Dendritic cell treated with granulocyte-macrophage colony-stimulating factor and Interleukin-4, amounts not matched to agents 40 ng/mL and 50 ng/mL, for 4 days (primary cell): ENCODE results near the gene IFI27L2.

ENCODE experiments used
- H3K27ac Mint-ChIP-seq: one replicate; pipeline ENCODE4 v1.8.0; 2022; ENCODE audit warnings: mild to moderate bottlenecking, mixed read lengths
- H3K27me3 Mint-ChIP-seq: one replicate; pipeline ENCODE4 v1.8.0; 2022; ENCODE audit warnings: mild to moderate bottlenecking, mixed read lengths
- H3K36me3 Mint-ChIP-seq: one replicate; pipeline ENCODE4 v1.8.0; 2022; ENCODE audit warnings: low read depth, mixed read lengths
- H3K4me1 Mint-ChIP-seq: one replicate; pipeline ENCODE4 v1.8.0; 2022; ENCODE audit warnings: low read depth, mixed read lengths
- H3K4me3 Mint-ChIP-seq: one replicate; pipeline ENCODE4 v1.8.0; 2022; ENCODE audit warnings: mild to moderate bottlenecking, moderate library complexity, mixed read lengths
- H3K9me3 Mint-ChIP-seq: one replicate; pipeline ENCODE4 v1.8.0; 2022; ENCODE audit warnings: mixed read lengths
- intact Hi-C: fragments of 100-400 bp; cut with micrococcal nuclease; formaldehyde crosslinking; loops from one replicate; pipeline ENCODE4 v1.15.0; 2022

Gene IFI27L2

DNA sequence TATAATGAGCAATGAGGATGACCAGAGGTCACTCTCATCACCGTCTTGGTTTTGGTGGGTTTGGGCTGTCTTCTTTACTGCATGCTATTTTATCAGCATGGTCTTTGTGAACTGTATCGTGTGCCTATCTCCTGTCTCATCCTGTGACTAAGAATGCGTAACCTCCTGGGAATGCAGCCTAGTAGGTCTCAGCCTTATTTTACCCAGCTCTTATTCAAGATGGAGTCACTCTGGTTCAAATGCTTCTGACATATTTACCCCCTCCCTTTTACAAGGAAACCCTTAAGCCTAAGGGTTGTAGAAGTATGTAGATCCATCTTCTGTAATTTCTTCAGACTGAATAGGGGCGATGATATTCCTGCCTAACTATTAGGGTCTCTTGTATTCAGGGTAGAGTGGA lies 39.9 kb downstream of the IFI27L2 start:
- intact Hi-C loops = no loop called here
- no peaks in the 10 kb centered on the region for H3K27me3 Mint-ChIP-seq

DNA sequence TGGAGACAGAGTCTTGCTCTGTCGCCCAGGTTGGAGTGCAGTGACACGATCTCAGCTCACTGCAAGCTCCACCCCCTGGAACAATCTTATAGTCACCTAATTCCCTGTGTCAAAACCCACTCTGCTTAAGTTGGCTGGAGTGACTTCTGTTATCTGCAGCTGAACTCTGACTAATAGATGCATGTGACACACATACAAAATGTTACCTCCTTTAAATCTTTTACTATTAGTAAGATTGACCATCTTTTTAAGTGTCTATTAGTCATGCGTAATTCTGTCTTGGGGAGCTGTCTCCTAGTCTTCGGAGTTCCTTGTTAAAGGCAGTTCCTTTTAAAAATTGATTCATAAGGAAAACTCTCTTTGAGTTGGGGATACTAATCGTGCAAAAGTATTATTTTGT lies 40.9 kb downstream of the IFI27L2 start:
- Mint-ChIP-seq H3K27me3 (no peaks in the 10 kb centered on the region), H3K9me3 (no peaks in the 10 kb centered on the region), H3K4me1 (no peaks in the 10 kb centered on the region), H3K36me3 (no peaks in the 10 kb centered on the region), H3K27ac (no peak overlapping the region), H3K4me3 (no peak overlapping the region)
- intact Hi-C loops = no loop called here

More for the DNA sequence above, 39.9 kb downstream of the IFI27L2 start:
- H3K4me1 Mint-ChIP-seq = no peaks in the 10 kb centered on the region
- H3K36me3 Mint-ChIP-seq = no peaks in the 10 kb centered on the region
- H3K27ac Mint-ChIP-seq = no peak overlapping the region
- no peak overlapping the region for H3K4me3 Mint-ChIP-seq
- no peaks in the 10 kb centered on the region for H3K9me3 Mint-ChIP-seq

DNA sequence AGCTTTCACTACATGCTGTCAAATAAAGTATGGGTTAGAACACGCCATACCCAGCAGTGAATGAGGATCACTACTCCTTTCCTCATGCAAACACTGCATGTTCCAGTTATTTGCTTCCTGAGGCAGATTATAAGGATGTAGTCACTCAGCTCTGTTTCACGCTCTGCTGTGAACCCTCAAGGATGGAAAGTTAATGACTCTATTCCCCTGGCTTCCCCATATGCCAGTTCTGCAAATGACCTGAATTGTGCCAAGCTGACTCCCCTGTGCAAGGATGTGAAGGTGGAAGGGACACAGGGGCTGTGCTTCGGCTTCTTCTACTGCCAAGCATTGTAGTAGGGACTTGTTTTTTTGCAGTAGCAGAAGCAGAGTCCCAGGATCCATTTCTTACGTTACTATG lies 41.5 kb downstream of the IFI27L2 start:
- H3K27ac Mint-ChIP-seq = no peak overlapping the region
- intact Hi-C loops = no loop called here
- no peaks in the 10 kb centered on the region for H3K9me3 Mint-ChIP-seq
- H3K4me1 Mint-ChIP-seq = no peaks in the 10 kb centered on the region
- H3K27me3 Mint-ChIP-seq = no peaks in the 10 kb centered on the region
- no peaks in the 10 kb centered on the region for H3K36me3 Mint-ChIP-seq
- no peak overlapping the region for H3K4me3 Mint-ChIP-seq

DNA sequence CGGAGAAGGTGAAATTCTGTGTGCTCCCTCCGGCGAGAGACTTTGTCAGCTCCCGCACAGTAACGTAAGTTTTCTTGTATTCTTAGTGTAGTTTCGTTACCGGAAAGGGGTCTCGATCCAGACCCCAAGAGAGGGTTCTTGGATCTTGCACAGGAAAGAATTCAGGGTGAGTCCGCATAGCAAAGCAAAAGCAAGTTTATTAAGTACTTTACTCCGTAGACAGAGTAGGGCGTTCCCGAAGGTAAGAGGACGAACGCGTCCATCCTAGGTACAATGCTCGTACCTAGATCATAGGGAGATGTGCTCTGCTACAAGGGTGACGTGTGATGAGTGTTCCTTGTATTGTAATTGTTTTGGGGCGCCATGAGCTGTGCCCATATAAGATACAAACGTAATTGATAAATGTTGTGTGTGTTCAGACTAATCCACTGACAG lies 48.0 kb downstream of the IFI27L2 start:
- Mint-ChIP-seq H3K27me3 (no peaks in the 10 kb centered on the region), H3K4me3 (peak overlapping the region; percentile 94), H3K36me3 (peaks cover 43% of the 10 kb centered on the region), H3K9me3 (no peaks in the 10 kb centered on the region), H3K27ac (peak overlapping the region; percentile 96), H3K4me1 (peaks cover 35% of the 10 kb centered on the region)
- intact Hi-C loops = loop anchor here (1.0 to 5.0 kb wide), 3 partner anchors 48 to 55 kb away; partner anchors contain the start of genes IFI27L2 and OTUB2

DNA sequence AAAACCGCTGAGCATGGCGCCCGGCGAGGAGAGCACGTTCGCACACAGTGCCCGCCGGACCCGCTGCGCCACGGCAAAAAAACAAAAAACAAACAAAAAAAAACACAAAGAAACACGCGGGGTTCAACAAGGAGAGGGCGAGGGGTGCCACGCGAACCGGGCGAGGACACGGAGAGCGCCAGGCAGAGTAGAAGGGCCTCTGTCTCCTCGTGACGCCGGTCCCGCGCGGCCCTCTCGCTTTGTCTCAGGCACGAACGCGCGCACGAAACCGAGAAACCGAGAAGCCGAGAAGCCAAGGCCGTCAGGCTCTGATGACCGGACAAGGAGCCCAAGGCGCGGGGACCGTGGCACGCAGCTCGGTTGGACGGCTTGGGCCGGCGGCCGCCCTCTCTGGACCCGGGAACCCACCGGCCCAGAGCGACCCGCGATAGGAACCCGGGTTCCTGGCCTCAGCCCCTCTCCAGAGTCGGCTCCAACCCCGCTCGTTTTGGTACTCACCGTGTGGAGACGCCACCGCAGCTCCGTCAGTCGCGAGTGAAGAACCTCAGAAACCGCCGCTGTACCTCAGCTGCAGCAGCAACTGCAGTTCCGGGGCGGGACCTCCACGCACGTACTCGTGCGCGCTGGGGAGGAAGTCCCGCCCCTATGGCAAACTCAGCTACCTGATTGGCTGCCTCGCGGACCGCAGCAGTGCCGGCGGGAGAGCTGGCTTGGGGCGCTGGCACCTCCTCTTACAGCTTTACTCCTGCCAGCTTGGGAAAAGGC lies 48.6 kb downstream of the IFI27L2 start, which contains the start of the genes DDX24 and IFI27L1:
DDX24 (minus strand) TSS at position 582 of the 765 bp plus-strand sequence. CDS start 1,460 bp downstream, outside the sequence.
IFI27L1 (plus strand) TSS at position 690 of the 765 bp plus-strand sequence. CDS start 15,628 bp downstream, outside the sequence.
- Mint-ChIP-seq H3K27ac (peak within 1 kb of the TSS; percentile 96), H3K27me3 (no peaks in the 10 kb centered on the region), H3K4me3 (peak within 1 kb of the TSS; percentile 94), H3K4me1 (peaks cover 35% of the 10 kb centered on the region), H3K36me3 (peaks cover 48% of the 10 kb centered on the region), H3K9me3 (peaks cover under 1% of the 10 kb centered on the region)
- intact Hi-C loops = loop anchor here (1.0 to 5.0 kb wide), 3 partner anchors 48 to 56 kb away; partner anchors contain the start of genes IFI27L2 and OTUB2

DNA sequence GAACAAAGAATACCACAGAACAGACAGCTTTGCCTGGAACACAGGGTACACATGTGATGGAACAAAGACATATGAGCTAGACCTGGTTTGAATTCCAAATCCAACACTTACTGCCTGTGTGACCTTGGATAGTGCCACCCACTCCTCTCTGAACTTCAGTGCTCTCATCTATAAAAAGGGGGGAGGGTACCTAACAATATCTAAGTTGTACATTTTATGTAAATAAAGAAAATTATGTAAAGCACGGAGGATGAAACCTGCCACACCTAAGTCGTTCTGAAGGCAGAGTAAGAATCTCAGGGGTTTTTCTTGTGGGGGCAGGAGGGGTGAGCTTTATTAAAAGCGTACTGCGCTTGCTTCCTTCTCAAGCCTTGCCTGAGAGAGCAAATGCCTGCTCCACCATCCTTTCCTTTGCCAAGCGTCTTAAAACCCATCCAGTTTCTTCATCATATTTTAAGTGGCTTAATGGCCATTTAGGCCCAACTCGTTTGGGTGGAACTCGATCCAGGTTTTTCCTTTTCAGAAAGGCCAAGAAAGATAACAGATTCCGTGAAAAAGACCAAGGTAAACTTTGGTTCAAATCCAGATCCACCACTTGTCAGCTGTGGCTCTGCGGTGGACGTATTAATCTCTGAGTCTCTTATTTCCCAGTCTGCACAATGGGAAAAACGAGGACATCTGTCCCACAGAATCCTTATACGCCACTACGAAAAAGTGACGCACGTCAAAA lies 49.3 kb downstream of the IFI27L2 start:
- peak overlapping the region; percentile 96 for H3K27ac Mint-ChIP-seq
- peaks cover 35% of the 10 kb centered on the region for H3K4me1 Mint-ChIP-seq

DNA sequence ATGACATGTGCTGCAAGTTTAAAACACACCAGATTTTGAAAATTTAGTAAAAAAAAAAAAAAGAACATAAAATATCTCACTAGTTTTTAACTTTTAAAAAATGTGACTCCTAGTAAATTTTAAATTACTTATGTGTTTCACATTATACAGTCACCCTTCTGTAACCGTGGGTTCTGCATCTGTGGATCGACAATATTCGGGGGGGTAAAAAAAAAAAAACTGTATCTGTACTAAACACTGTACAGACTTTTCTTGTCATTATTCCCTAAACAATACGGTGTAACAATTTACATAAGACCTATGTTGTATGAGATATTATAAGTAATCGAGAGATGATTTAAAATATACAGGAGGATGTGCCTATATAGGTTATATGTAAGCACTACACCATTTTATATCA lies 51.6 kb downstream of the IFI27L2 start:
- H3K27ac Mint-ChIP-seq = no peak overlapping the region
- intact Hi-C loops = no loop called here
- H3K9me3 Mint-ChIP-seq = peaks cover 20% of the 10 kb centered on the region
- H3K4me3 Mint-ChIP-seq = no peak overlapping the region
- peaks cover 72% of the 10 kb centered on the region for H3K36me3 Mint-ChIP-seq
- peaks cover 35% of the 10 kb centered on the region for H3K4me1 Mint-ChIP-seq
- H3K27me3 Mint-ChIP-seq = no peaks in the 10 kb centered on the region

More for the DNA sequence above, 49.3 kb downstream of the IFI27L2 start:
- peaks cover 8% of the 10 kb centered on the region for H3K9me3 Mint-ChIP-seq
- no peaks in the 10 kb centered on the region for H3K27me3 Mint-ChIP-seq
- peaks cover 55% of the 10 kb centered on the region for H3K36me3 Mint-ChIP-seq
- peak overlapping the region; percentile 94 for H3K4me3 Mint-ChIP-seq
- intact Hi-C loops = loop anchor here (2.0 to 5.0 kb wide), 2 partner anchors 53 to 57 kb away; partner anchors contain the start of gene OTUB2
